ENCODE results near the gene ID4. TPM values are rescaled to one million over a fixed set of nuclear protein-coding genes. Genes with fewer than 3 reads are reported as not detected.

ID4 gene
- total and polyA plus RNA-seq, 2 of the 8 experiments (the other 6 are each of a cell fraction or from before 2014, with no cell fraction given) = 2.0 to 8.3 TPM

DNA sequence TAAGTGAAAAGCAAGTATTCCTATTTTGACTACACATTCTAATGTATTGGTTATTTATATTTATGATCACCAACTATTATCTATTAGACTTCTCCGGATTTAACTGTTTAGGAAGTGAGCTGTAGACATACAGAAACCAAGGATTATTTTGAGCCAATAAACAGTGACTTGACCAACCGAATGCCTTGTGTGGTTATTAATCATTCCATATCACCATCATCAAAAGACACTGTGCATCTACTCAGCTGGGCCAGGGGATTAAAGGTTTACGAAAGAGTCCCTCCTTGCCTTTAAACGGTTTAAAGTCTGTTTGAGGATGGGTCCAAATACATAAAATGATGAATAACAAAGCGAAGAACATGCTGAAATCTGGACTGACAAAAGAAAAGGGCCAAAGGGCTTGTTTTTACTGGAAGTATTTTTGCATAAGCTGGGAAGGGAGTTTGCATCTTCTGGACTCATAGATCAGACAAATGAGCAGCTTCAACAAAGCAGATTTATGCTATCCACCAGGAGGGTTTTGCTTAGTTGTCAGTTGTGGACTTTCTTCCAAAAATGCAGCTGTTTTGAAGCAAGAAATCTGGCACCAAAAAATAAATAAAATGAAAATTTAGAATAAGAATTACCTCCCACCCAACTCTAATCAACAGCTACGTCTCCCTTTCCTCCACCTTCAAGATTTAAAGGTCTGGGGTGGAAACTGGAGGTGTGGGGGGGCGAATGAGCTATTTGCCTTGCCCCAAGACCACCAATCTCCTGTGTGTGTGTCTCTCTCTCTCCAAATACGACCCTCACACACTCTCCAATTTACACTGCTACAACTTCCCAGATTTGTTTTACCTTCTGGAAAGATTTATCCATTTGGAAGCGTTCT, 33.6 kb upstream of the ID4 start:
- H3K56ac ChIP-seq (replicated peaks; ENCODE audit: insufficient read length, low read depth, low read length) = no peak overlapping the region
- no peak overlapping the region for H2BK5ac ChIP-seq (ENCODE audit: low read depth, low read length)
- peak overlapping the region in 3 of 4 experiments; percentile 42 to 80 (median 43); a peak in 4 of 7 replicates for H3K9ac ChIP-seq (replicated peaks in 1 of 4; ENCODE audit: extremely low read depth in 1 of 4, low read depth in 3 of 4, low read length in 3 of 4)
- CTCF ChIA-PET (ENCODE audit: partially characterized antibody) = interaction anchor here (0.8 to 1.5 kb wide), 2 partner anchors 31 to 147 kb away, joined by 3 to 4 read pairs; no protein-coding TSS in a partner anchor
- no peaks in the 10 kb centered on the region for H3K79me2 ChIP-seq (ENCODE audit: control insufficient read depth in 1 of 2, insufficient read depth in 2 of 2, low read length in 2 of 2)
- H3K4ac ChIP-seq (replicated peaks; ENCODE audit: insufficient read length, low read depth, low read length) = no peak overlapping the region
- no peak for FAIRE-seq
- POLR2A ChIA-PET (ENCODE audit: partially characterized antibody) = interaction anchor here (1.7 to 3.2 kb wide), 2 partner anchors 34 to 35 kb away, joined by 5 to 25 read pairs; partner anchors contain the start of gene ID4
- no peak overlapping the region for H2BK20ac ChIP-seq (ENCODE audit: low read length)
- no peaks in the 10 kb centered on the region for H3K36me3 ChIP-seq (ENCODE audit: control insufficient read depth in 2 of 4, insufficient read depth in 4 of 4, low read length in 3 of 4)
- peak overlapping the region; percentile 56; the same call in 1 of the 2 replicates for H2BK12ac ChIP-seq (ENCODE audit: low read depth, low read length)
- DNase-seq (ENCODE audit: low read depth in 1 of 2, low spot score in 2 of 2) = no peak
- no peak overlapping the region for H3K18ac ChIP-seq (ENCODE audit: extremely low read depth, low read length)
- H3K4me1 ChIP-seq (replicated peaks in 1 of 4; ENCODE audit: control insufficient read depth in 3 of 4, insufficient read depth in 4 of 4, low read length in 3 of 4) = peaks cover 0 to 7% (median 3%) of the 10 kb centered on the region in 4 experiments; a peak in 4 of 7 replicates
- WGBS, 2 experiments (ENCODE audit: extremely low coverage in 1 of 2, insufficient coverage in 1 of 2, insufficient read length in 1 of 2, insufficient replicate concordance in 2 of 2, low coverage in 1 of 2, low lambda C conversion rate in 2 of 2, missing lambda C conversion rate in 1 of 2) = 54% methylated on average over 9 of the region's 9 CpGs; no CpG with 5 or more reads in 1 of the 2 experiments
- no peak for TF ChIP-seq TAF7 (optimal IDR thresholded peaks at IDR 0.05; ENCODE audit: borderline replicate concordance, low read depth, low read length)
- no peak for TF ChIP-seq HDAC2 (IDR thresholded peaks at IDR 0.05; ENCODE audit: borderline replicate concordance in 1 of 2, low read depth in 2 of 2, low read length in 2 of 2)
- no peak for TF ChIP-seq KDM1A (IDR thresholded peaks at IDR 0.05; ENCODE audit: borderline replicate concordance, low read length)
- TF ChIP-seq CHD2 (IDR thresholded peaks at IDR 0.05; ENCODE audit: low read length) = no peak
- H3K9me3 ChIP-seq (ENCODE audit: insufficient read depth in 2 of 2, low read depth in 1 of 2, low read length in 1 of 2) = peaks cover 0 to 7% of the 10 kb centered on the region in 2 experiments; a peak in 1 of 4 replicates
- H2AK5ac ChIP-seq (ENCODE audit: low read depth, low read length) = no peak overlapping the region; the same call in 1 of the 2 replicates
- no peaks in the 10 kb centered on the region for H3K79me1 ChIP-seq (ENCODE audit: low read depth, low read length)
- H3K27me3 ChIP-seq (replicated peaks in 1 of 4; ENCODE audit: control insufficient read depth in 3 of 4, extremely low read depth in 1 of 4, insufficient read depth in 3 of 4, low read length in 3 of 4) = no peaks in the 10 kb centered on the region; a peak in 1 of 7 replicates
- H4K20me1 ChIP-seq (replicated peaks in 1 of 2; ENCODE audit: control insufficient read depth in 1 of 2, insufficient read depth in 2 of 2, low read length in 2 of 2) = no peaks in the 10 kb centered on the region
- H4K5ac ChIP-seq (ENCODE audit: insufficient read length, low read depth, low read length) = no peak overlapping the region
- no peak overlapping the region for H2BK15ac ChIP-seq (ENCODE audit: low read length)
- peaks cover 5% of the 10 kb centered on the region; the same call in 1 of the 2 replicates for H3K23me2 ChIP-seq (ENCODE audit: low read depth, low read length)
- H3K23ac ChIP-seq (ENCODE audit: insufficient read length) = no peak overlapping the region
- peak overlapping the region; percentile 48 to 72 (median 68); a peak in 7 of 8 replicates for H3K4me3 ChIP-seq (ENCODE audit: extremely low read depth in 1 of 4, insufficient read depth in 2 of 4, low read depth in 3 of 4, low read length in 4 of 4)
- H3K4me2 ChIP-seq (ENCODE audit: insufficient read depth in 1 of 2, low read depth in 2 of 2, low read length in 2 of 2) = peak overlapping the region; percentile 75 to 79
- no peak overlapping the region for H4K91ac ChIP-seq (replicated peaks; ENCODE audit: insufficient read length, low read length)
- no peak overlapping the region for H2BK120ac ChIP-seq (replicated peaks; ENCODE audit: low read depth, low read length)
- peak overlapping the region; percentile 25; the same call in 1 of the 2 replicates for H3K27ac ChIP-seq (ENCODE audit: low read depth, low read length)
- no peak overlapping the region for H4K8ac ChIP-seq (ENCODE audit: extremely low read depth, insufficient read depth, low read length)
- no peak overlapping the region for H3K14ac ChIP-seq (ENCODE audit: insufficient read length)
- H2AFZ ChIP-seq (ENCODE audit: low read length) = 0 out of 2 replicates have a peak overlapping the region, but pooled peaks have one; percentile 34

All from H1 (cell line).